ENCODE data around the gene KRT24. TPM values are rescaled to one million over a fixed set of nuclear protein-coding genes. Genes with fewer than 3 reads are reported as not detected.

The KRT24 gene
- total RNA-seq, 2 experiments from 2014 or later, result not detected

DNA sequence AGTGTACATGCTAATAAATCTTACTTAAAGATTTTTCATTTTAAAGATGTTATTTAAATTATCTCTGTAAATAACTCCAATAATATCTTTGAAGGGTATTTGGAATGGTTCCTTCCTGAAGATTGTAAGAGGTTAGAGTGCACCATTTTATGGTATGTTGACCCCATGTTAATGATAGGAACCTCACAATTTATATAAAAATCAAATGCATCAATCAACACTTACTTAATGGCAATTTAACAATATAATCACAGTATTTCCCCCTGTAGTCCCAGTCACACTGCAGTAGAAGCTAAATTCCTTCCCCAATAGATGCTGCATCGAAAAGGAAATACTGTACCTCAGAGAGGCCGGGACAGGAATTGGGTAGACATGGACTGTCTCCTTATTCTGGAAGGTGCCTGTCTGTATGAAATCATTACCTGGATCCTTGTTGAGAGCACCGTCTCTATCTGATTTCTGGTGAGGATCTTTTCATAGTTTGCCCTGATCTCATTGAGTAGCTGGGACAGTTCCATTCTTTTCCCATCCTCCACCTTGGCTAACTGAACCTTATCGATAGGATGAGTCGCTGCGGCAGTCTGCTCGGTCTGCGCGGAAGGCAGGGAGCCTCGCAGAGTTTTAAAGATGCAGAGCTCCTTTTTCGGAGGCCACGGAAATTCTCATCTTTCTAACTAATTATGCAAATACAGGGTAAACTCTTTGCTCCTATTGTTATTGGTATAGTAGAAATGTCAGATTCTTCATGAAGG, 38.8 kb downstream of the KRT24 start, which contains the start of gene KRT222:
KRT222 (minus strand) TSS at position 596 of the 752 bp plus-strand sequence; CDS start at position 518, 78 bp downstream.
- Histone ChIP-seq H3K27ac (ENCODE audit: low read depth in 1 of 2, low read length in 2 of 2) (no peak within 1 kb of the TSS), H3K27me3 (ENCODE audit: control insufficient read depth in 1 of 2, insufficient read depth in 2 of 2, low read length in 2 of 2) (peaks cover 7 to 20% of the 10 kb centered on the region in 2 experiments), H3K9me3 (ENCODE audit: control insufficient read depth in 1 of 2, insufficient read depth in 1 of 2, low read length in 2 of 2) (no peaks in the 10 kb centered on the region), H3K36me3 (ENCODE audit: insufficient read depth, low read length) (no peaks in the 10 kb centered on the region), H3K4me1 (ENCODE audit: insufficient read depth, low read length) (peaks cover 5% of the 10 kb centered on the region), H3K4me3 (ENCODE audit: low read length) (no peak within 1 kb of the TSS)
- peaks cover 41% of the 10 kb centered on the region for H3K27me3 Mint-ChIP-seq
- H3K27ac Mint-ChIP-seq, result no peak within 1 kb of the TSS
- H3K36me3 Mint-ChIP-seq (ENCODE audit: low read depth), result no peaks in the 10 kb centered on the region
- POLR2A ChIA-PET, result no interaction called here
- ATAC-seq (ENCODE audit: poor library complexity) (no peak), DNase-seq (peak in 1 of 14 experiments; percentile 3)
- TF ChIP-seq, protein P1, sequence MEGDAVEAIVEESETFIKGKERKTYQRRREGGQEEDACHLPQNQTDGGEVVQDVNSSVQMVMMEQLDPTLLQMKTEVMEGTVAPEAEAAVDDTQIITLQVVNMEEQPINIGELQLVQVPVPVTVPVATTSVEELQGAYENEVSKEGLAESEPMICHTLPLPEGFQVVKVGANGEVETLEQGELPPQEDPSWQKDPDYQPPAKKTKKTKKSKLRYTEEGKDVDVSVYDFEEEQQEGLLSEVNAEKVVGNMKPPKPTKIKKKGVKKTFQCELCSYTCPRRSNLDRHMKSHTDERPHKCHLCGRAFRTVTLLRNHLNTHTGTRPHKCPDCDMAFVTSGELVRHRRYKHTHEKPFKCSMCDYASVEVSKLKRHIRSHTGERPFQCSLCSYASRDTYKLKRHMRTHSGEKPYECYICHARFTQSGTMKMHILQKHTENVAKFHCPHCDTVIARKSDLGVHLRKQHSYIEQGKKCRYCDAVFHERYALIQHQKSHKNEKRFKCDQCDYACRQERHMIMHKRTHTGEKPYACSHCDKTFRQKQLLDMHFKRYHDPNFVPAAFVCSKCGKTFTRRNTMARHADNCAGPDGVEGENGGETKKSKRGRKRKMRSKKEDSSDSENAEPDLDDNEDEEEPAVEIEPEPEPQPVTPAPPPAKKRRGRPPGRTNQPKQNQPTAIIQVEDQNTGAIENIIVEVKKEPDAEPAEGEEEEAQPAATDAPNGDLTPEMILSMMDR (IDR thresholded peaks at IDR 0.05), result no peak
- H3K4me1 Mint-ChIP-seq (ENCODE audit: low read depth), result peaks cover 11% of the 10 kb centered on the region
- no peaks in the 10 kb centered on the region for H3K9me3 Mint-ChIP-seq
- no peak within 1 kb of the TSS for H3K4me3 Mint-ChIP-seq
- intact Hi-C loops (cut with DNase I, micrococcal nuclease), result loop anchor here in 1 of 2 experiments (5.0 kb wide), 2 partner anchors 42 to 48 kb away; no protein-coding TSS in a partner anchor
- CTCF ChIA-PET, result no interaction called here

DNA sequence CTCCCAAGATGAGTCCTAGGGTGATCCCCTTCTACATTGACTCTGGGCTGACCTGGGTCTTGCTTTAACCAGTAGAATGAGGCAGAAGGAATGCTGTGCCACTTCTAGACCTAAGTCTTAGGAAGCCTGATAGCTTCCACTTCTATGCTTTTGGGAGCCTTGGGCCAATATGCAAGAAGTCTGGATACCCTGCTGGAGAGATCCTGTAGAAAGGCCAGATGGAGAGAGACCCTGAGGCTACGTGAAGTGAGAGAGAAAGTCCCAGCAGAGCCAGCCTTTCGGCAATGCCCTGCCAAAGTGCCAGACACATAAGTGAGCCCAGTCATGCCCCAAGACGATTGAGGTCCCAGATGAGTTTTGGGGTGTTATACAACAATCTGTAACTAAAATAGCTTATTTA, 40.3 kb downstream of the KRT24 start:
- DNase-seq (no peak), ATAC-seq (ENCODE audit: poor library complexity) (no peak)
- no peak overlapping the region for H3K4me3 Mint-ChIP-seq
- no peak overlapping the region for H3K27ac Mint-ChIP-seq
- peaks cover 13% of the 10 kb centered on the region for H3K4me1 Mint-ChIP-seq (ENCODE audit: low read depth)
- intact Hi-C loops (cut with DNase I, micrococcal nuclease), result loop anchor here in 1 of 2 experiments (5.0 kb wide), 2 partner anchors 41 to 49 kb away; no protein-coding TSS in a partner anchor
- Histone ChIP-seq H3K4me3 (ENCODE audit: low read length) (no peak overlapping the region), H3K9me3 (ENCODE audit: control insufficient read depth in 1 of 2, insufficient read depth in 1 of 2, low read length in 2 of 2) (no peaks in the 10 kb centered on the region), H3K27me3 (ENCODE audit: control insufficient read depth in 1 of 2, insufficient read depth in 2 of 2, low read length in 2 of 2) (peaks cover 7 to 20% of the 10 kb centered on the region in 2 experiments), H3K27ac (ENCODE audit: low read depth in 1 of 2, low read length in 2 of 2) (no peak overlapping the region), H3K36me3 (ENCODE audit: insufficient read depth, low read length) (no peaks in the 10 kb centered on the region), H3K4me1 (ENCODE audit: insufficient read depth, low read length) (peaks cover 5% of the 10 kb centered on the region)
- POLR2A ChIA-PET, result interaction anchor here (0.7 kb wide), 1 partner anchor 1025 kb away, joined by 3 read pairs; the partner anchor contains the start of gene EIF1
- H3K27me3 Mint-ChIP-seq, result peaks cover 47% of the 10 kb centered on the region
- TF ChIP-seq, protein P1 (IDR thresholded peaks at IDR 0.05), result no peak
- H3K36me3 Mint-ChIP-seq (ENCODE audit: low read depth), result no peaks in the 10 kb centered on the region
- CTCF ChIA-PET, result no interaction called here
- H3K9me3 Mint-ChIP-seq, result no peaks in the 10 kb centered on the region

DNA sequence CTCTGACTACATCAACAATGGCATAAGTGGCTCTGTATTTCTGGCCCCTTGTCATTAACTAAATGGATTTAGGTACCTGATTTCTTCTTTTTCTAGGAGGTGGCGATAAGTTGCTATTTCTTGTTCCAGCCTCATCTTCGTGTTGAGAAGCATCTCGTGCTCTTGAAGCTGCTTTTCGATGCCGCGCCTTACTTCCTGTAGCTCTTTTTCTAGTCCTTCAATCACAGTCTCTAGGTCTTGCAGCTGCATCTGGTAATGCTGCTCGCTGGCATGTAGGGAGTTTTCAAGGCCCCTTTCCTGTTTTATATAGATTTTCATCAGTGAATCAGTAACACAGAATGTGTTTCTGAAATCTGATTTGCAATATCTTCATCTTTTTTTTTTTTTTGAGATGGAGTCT, 43.6 kb downstream of the KRT24 start:
- Mint-ChIP-seq H3K4me3 (no peak overlapping the region), H3K27me3 (peaks cover 30% of the 10 kb centered on the region), H3K27ac (no peak overlapping the region), H3K36me3 (ENCODE audit: low read depth) (no peaks in the 10 kb centered on the region), H3K4me1 (ENCODE audit: low read depth) (peaks cover 10% of the 10 kb centered on the region), H3K9me3 (no peaks in the 10 kb centered on the region)
- CTCF ChIA-PET, result no interaction called here
- H3K4me3 ChIP-seq (ENCODE audit: low read length), result no peak overlapping the region
- DNase-seq, result peak in 6 of 14 experiments; percentile 4 to 45 (median 24)
- no peak overlapping the region for H3K27ac ChIP-seq (ENCODE audit: low read depth in 1 of 2, low read length in 2 of 2)
- peaks cover 0 to 3% of the 10 kb centered on the region in 2 experiments for H3K9me3 ChIP-seq (ENCODE audit: control insufficient read depth in 1 of 2, insufficient read depth in 1 of 2, low read length in 2 of 2)
- H3K36me3 ChIP-seq (ENCODE audit: insufficient read depth, low read length), result no peaks in the 10 kb centered on the region
- ATAC-seq (ENCODE audit: poor library complexity), result peak; percentile 80
- intact Hi-C loops (cut with DNase I, micrococcal nuclease), result loop anchor here in 1 of 2 experiments (5.0 kb wide), 2 partner anchors 38 to 52 kb away; no protein-coding TSS in a partner anchor
- POLR2A ChIA-PET, result interaction anchor here (0.6 to 1.9 kb wide), 3 partner anchors 13 to 1209 kb away, joined by 3 to 14 read pairs (median 5); partner anchors contain the start of gene SMARCE1
- TF ChIP-seq, protein P1 (IDR thresholded peaks at IDR 0.05), result no peak
- peaks cover 3 to 12% of the 10 kb centered on the region in 2 experiments for H3K27me3 ChIP-seq (ENCODE audit: control insufficient read depth in 1 of 2, insufficient read depth in 2 of 2, low read length in 2 of 2)
- peaks cover 5% of the 10 kb centered on the region for H3K4me1 ChIP-seq (ENCODE audit: insufficient read depth, low read length)
